SK-N-SH (cell line): ENCODE results near the gene CAMK2D. TPM values are rescaled to one million over a fixed set of nuclear protein-coding genes. Genes with fewer than 3 reads are reported as not detected.

Source experiments
- CTCF ChIA-PET: fragments of 300-600, 350-600 bp; formaldehyde crosslinking; extraction: SDS; loops from one replicate; lab custom pipeline; 2021; lab: Yijun Ruan, JAX
- POLR2A ChIA-PET: fragments of 350-600 bp; sonication (Branson Sonifier 250); formaldehyde crosslinking; extraction: SDS; loops from one replicate; lab custom pipeline; 2020; ENCODE audit warnings: antibody characterized with exemption, inconsistent platforms; lab: Yijun Ruan, JAX
- DNase-seq: peaks from one replicate; pipeline ENCODE4 v3.0.0; 2012
- H2AFZ ChIP-seq: fragments of 200-600 bp; sonication (generic); 2 replicates; pipeline ENCODE4 v1.8.1; 2016; ENCODE audit warnings: antibody characterized with exemption, mild to moderate bottlenecking, low read depth
- H3F3A ChIP-seq: fragments of 200-600 bp; sonication (generic); replicated peaks from 2 replicates; pipeline ENCODE3; 2016; ENCODE audit warnings: antibody characterized with exemption, mild to moderate bottlenecking; ENCODE audit not compliant: insufficient read depth
- H3K27ac ChIP-seq, 2 experiments: fragments of 200-500 bp in 1 of 2; fragments of 200-600 bp in 1 of 2; sonication (Bioruptor generic) in 1 of 2; sonication (generic), shearing (Covaris generic) in 1 of 2; 2 replicates each; pipeline versions ENCODE4 v1.5.1 to v1.6.1; 2014 to 2016; ENCODE audit warnings: low read depth in 2 of 2, inconsistent platforms in 1 of 2, low read length in 1 of 2, mild to moderate bottlenecking in 1 of 2, mixed read lengths in 1 of 2
- H3K27me3 ChIP-seq: fragments of 200-600 bp; sonication (generic), shearing (Covaris generic); 2 replicates; pipeline ENCODE4 v1.6.1; 2016; ENCODE audit warnings: mixed run types; ENCODE audit not compliant: insufficient read depth
- H3K36me3 ChIP-seq, 2 experiments: fragments of 200-500 bp in 1 of 2; fragments of 200-600 bp in 1 of 2; sonication (Bioruptor generic) in 1 of 2; sonication (generic) in 1 of 2; replicated peaks in 1 of 2; 2 replicates each; pipeline versions ENCODE3 to v1.5.1; 2014 to 2016; ENCODE audit warnings: low read length in 1 of 2, mild to moderate bottlenecking in 1 of 2; ENCODE audit not compliant: insufficient read depth in 2 of 2, control insufficient read depth in 1 of 2
- H3K4me1 ChIP-seq, 2 experiments: fragments of 200-500 bp in 1 of 2; fragments of 200-600 bp in 1 of 2; sonication (Bioruptor generic) in 1 of 2; sonication (generic), shearing (Covaris generic) in 1 of 2; 2 replicates each; pipeline versions ENCODE4 v1.5.1 to v1.6.1; 2014 to 2016; ENCODE audit warnings: low read depth in 1 of 2, low read length in 1 of 2, mixed run types in 1 of 2; ENCODE audit not compliant: insufficient read depth in 2 of 2, control insufficient read depth in 1 of 2
- H3K4me2 ChIP-seq: fragments of 200-600 bp; sonication (generic), shearing (Covaris generic); 2 replicates; pipeline ENCODE4 v1.6.1; 2017; ENCODE audit warnings: mixed run types
- H3K4me3 ChIP-seq, 2 experiments: fragments of 200-500 bp in 1 of 2; fragments of 200-600 bp in 1 of 2; sonication (Bioruptor generic) in 1 of 2; sonication (generic), shearing (Covaris generic) in 1 of 2; 2 replicates each; pipeline versions ENCODE4 v1.5.1 to v1.8.1; 2014 to 2016; ENCODE audit warnings: low read depth in 2 of 2, inconsistent platforms in 1 of 2, low read length in 1 of 2, mild to moderate bottlenecking in 1 of 2, mixed read lengths in 1 of 2, moderate library complexity in 1 of 2
- H3K79me2 ChIP-seq: fragments of 200-600 bp; sonication (generic); 2 replicates; pipeline ENCODE4 v1.8.1; 2017; ENCODE audit warnings: mild to moderate bottlenecking; ENCODE audit not compliant: insufficient read depth
- H3K9ac ChIP-seq: fragments of 200-600 bp; sonication (generic); 2 replicates; pipeline ENCODE4 v1.6.1; 2017; ENCODE audit warnings: mixed run types
- H3K9me2 ChIP-seq: fragments of 200-600 bp; sonication (generic); 2 replicates; pipeline ENCODE4 v1.6.1; 2017; ENCODE audit warnings: mixed run types
- H3K9me3 ChIP-seq: fragments of 200-600 bp; sonication (generic); 2 replicates; pipeline ENCODE4 v1.6.1; 2017; ENCODE audit warnings: mixed run types, mild to moderate bottlenecking, moderate library complexity
- H4K20me1 ChIP-seq: fragments of 200-600 bp; sonication (generic); 2 replicates; pipeline ENCODE4 v1.6.1; 2017; ENCODE audit warnings: mild to moderate bottlenecking, mixed run types; ENCODE audit not compliant: insufficient read depth
- EP300 ChIP-seq, 2 experiments: IDR thresholded peaks; 2 replicates each; pipeline versions ENCODE4 v1.4.0 to v1.6.1; 2012; ENCODE audit warnings: borderline replicate concordance in 1 of 2, low read depth in 1 of 2, low read length in 1 of 2
- EZH2phosphoT487 ChIP-seq: fragments of 200-600 bp; sonication (generic); IDR thresholded peaks from 2 replicates; pipeline ENCODE4 v1.6.1; 2017; ENCODE audit warnings: low read depth, mixed run types, mild to moderate bottlenecking, antibody characterized with exemption, moderate library complexity, borderline replicate concordance
- GABPA ChIP-seq: IDR thresholded peaks from 2 replicates; pipeline ENCODE4 v1.4.0; 2012; ENCODE audit warnings: low read depth, mild to moderate bottlenecking
- GATA2 ChIP-seq: sonication (generic); formaldehyde crosslinking; IDR thresholded peaks from 2 replicates; pipeline ENCODE4 v1.5.0; 2020; ENCODE audit warnings: mild to moderate bottlenecking, missing genetic modification reagents
- MEF2A ChIP-seq: IDR thresholded peaks from 2 replicates; pipeline ENCODE4 v1.4.0; 2012; ENCODE audit warnings: low read depth, borderline replicate concordance
- MXI1 ChIP-seq: IDR thresholded peaks from 2 replicates; pipeline ENCODE4 v1.6.1; 2012; ENCODE audit warnings: mild to moderate bottlenecking, low read depth, low read length, improper control_type of control experiment
- RCOR1 ChIP-seq: fragments of 150-350 bp; IDR thresholded peaks from 2 replicates; pipeline ENCODE4 v1.6.1; 2017; ENCODE audit warnings: antibody characterized with exemption, low read length
- RFX5 ChIP-seq: IDR thresholded peaks from 2 replicates; pipeline ENCODE4 v1.6.1; 2012; ENCODE audit warnings: mild to moderate bottlenecking, improper control_type of control experiment, low read length
- RXRA ChIP-seq: IDR thresholded peaks from 2 replicates; pipeline ENCODE4 v1.4.0; 2012; ENCODE audit warnings: low read depth, mild to moderate bottlenecking, borderline replicate concordance
- WGBS: methylation state at CpG from one replicate; pipeline ENCODE4 v1.1.6; 2017; ENCODE audit warnings: low lambda C conversion rate; 5-methylcytosine and 5-hydroxymethylcytosine counted together
- polyA plus RNA-seq, 3 experiments: library from polyadenylated mRNA; depleted of rRNA; stranded (reverse); fragments of >200 nt; gene quantifications; 2 replicates each; pipeline ENCODE4 v1.2.3, GENCODE V29; 2012
- TF ChIP-seq, protein P1 (sequence below): IDR thresholded peaks from 2 replicates; pipeline ENCODE4 v1.4.0; 2012; ENCODE audit warnings: low read depth
- TF ChIP-seq, protein P2 (sequence below): fragments of 150-350 bp; IDR thresholded peaks from 2 replicates; pipeline ENCODE4 v1.6.1; 2017; ENCODE audit warnings: antibody characterized with exemption, low read length, low read depth, borderline replicate concordance

The CAMK2D gene
- polyA plus RNA-seq, 1 of the 3 experiments (the other 2 are of a cell fraction), result 17.0 TPM

DNA sequence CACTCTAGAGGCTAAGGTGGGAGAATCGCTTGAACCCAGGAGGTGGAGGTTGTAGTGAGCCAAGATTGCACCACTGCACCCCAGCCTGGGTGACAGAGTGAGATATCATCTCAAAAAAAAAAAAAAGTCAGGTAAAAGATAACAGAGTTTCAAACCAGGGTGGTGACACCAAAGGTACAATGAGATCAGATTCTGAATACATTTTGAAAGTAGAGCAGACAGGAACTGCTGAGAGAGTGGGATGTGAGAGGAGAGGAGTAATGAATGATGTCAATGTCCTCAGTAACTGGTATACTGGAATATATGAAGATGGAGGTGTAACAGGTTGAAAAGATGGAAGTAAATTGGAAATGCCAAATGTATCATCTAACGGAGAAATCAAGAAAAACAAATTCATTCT, 135.6 kb downstream of the CAMK2D start:
- Histone ChIP-seq H3K27me3 (no peaks in the 10 kb centered on the region), H3K27ac (no peak overlapping the region), H4K20me1 (peaks cover 2% of the 10 kb centered on the region; the same call in 1 of the 2 replicates)
- 97% methylated on average over 2 of the region's 2 CpGs for WGBS
- CTCF ChIA-PET, result no interaction called here
- DNase-seq, result no peak
- TF ChIP-seq GABPA (no peak), EZH2phosphoT487 (no peak)
- TF ChIP-seq, all 33 proteins: peak for 0
- Histone ChIP-seq H3F3A (no peaks in the 10 kb centered on the region), H3K9ac (no peak overlapping the region), H3K36me3 (peaks cover 2 to 24% of the 10 kb centered on the region in 2 experiments), H3K4me2 (no peak overlapping the region), H3K79me2 (peaks cover 36% of the 10 kb centered on the region; the same call in 1 of the 2 replicates), H3K4me3 (no peak overlapping the region), H3K9me3 (no peaks in the 10 kb centered on the region), H2AFZ (no peak overlapping the region), H3K4me1 (peaks cover 0 to 11% of the 10 kb centered on the region in 2 experiments; a peak in 2 of 4 replicates), H3K9me2 (no peaks in the 10 kb centered on the region)
- POLR2A ChIA-PET, result no interaction called here

DNA sequence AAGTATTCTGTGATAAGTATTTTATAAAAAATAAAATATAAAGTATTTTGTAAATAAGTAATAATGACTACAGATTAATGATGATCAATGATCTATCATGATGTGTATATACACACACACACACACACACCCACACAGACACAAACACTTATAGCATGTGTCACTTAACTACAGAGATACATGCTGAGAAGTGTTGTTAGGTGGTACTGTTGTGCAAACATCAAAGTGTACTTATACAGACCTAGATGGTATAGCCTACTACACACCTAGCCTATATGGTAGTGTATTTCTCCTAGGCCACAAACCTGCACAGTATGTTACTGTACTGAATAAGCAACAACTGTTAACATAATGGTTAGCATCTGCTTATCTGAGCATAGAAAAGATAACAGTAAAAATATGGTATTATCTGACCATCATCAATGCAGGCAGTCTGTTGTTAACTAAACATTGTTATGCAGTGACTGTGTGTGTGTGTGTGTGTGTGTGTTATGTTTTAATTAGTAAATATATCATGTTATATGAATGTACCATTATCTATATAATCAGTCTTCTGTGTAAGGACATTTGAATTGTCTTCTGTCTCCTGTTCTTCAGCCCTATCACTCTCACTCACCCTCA, 138.2 kb downstream of the CAMK2D start:
- Histone ChIP-seq H3K4me1 (peaks cover 0 to 9% of the 10 kb centered on the region in 2 experiments; a peak in 2 of 4 replicates), H3K79me2 (peaks cover 23% of the 10 kb centered on the region; the same call in 1 of the 2 replicates), H3K27me3 (no peaks in the 10 kb centered on the region)
- DNase-seq, result no peak
- CTCF ChIA-PET, result interaction anchor here (1.0 kb wide), 1 partner anchor 76 kb away, joined by 4 read pairs; no protein-coding TSS in a partner anchor
- TF ChIP-seq, protein P1, sequence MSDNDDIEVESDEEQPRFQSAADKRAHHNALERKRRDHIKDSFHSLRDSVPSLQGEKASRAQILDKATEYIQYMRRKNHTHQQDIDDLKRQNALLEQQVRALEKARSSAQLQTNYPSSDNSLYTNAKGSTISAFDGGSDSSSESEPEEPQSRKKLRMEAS, result no peak
- TF ChIP-seq, protein P2, sequence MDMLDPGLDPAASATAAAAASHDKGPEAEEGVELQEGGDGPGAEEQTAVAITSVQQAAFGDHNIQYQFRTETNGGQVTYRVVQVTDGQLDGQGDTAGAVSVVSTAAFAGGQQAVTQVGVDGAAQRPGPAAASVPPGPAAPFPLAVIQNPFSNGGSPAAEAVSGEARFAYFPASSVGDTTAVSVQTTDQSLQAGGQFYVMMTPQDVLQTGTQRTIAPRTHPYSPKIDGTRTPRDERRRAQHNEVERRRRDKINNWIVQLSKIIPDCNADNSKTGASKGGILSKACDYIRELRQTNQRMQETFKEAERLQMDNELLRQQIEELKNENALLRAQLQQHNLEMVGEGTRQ, result no peak
- no peak for TF ChIP-seq MXI1
- no peak for TF ChIP-seq MEF2A
- TF ChIP-seq RCOR1, result 0 out of 2 replicates have a peak, but pooled peaks have one; percentile 33
- no peak for TF ChIP-seq RFX5
- TF ChIP-seq EP300 (IDR thresholded peaks at IDR 0.05; ENCODE audit: borderline replicate concordance in 1 of 2, low read depth in 1 of 2, low read length in 1 of 2), result peak in 1 of 2 experiments; percentile 36; a peak in 1 of 4 replicates
- TF ChIP-seq GATA2 (CRISPR knock-in tag), result 0 out of 2 replicates have a peak, but pooled peaks have one; percentile 15
- no peak for TF ChIP-seq RXRA
- TF ChIP-seq, all 33 proteins: peak for 3
- Histone ChIP-seq H3K36me3 (peaks cover 2 to 24% of the 10 kb centered on the region in 2 experiments), H3F3A (no peaks in the 10 kb centered on the region), H2AFZ (no peak overlapping the region), H3K4me2 (no peak overlapping the region), H3K27ac (no peak overlapping the region), H3K9me3 (no peaks in the 10 kb centered on the region), H4K20me1 (no peaks in the 10 kb centered on the region; the same call in 1 of the 2 replicates), H3K4me3 (no peak overlapping the region), H3K9ac (no peak overlapping the region), H3K9me2 (no peaks in the 10 kb centered on the region)
- POLR2A ChIA-PET, result no interaction called here
